K562 (cell line): Measurements from ENCODE around the gene PARK7. TPM values are rescaled to one million over a fixed set of nuclear protein-coding genes. Genes with fewer than 3 reads are reported as not detected.

Experiments used
- ATAC-seq: fragments of 200-7000 bp; cut with Tn5 transposase; 3 replicates; pipeline ENCODE4 v1.9.1; 2020; ENCODE audit warnings: moderate library complexity
- BruUV-seq: library from RNA; stranded (reverse); fragments of 400-500 nt; replicated peaks from 2 replicates; lab custom pipeline; 2021; lab: Mats Ljungman, UMichigan
- CTCF ChIA-PET: fragments of 300-600 bp; formaldehyde crosslinking; extraction: SDS; loops from one replicate; lab custom pipeline; 2021; ENCODE audit warnings: low intra/inter-chr PET ratio; lab: Yijun Ruan, JAX
- POLR2A ChIA-PET: fragments of 300-600, 350-650 bp; sonication (Branson Sonifier 250); formaldehyde crosslinking; extraction: SDS; loops from one replicate; lab custom pipeline; 2021; ENCODE audit warnings: antibody characterized with exemption, inconsistent platforms; lab: Yijun Ruan, JAX
- DNase-seq, 4 experiments: peaks; one replicate each; pipeline versions ENCODE4 v3.0.0 to v3.0.0-alpha.2; 2011 to 2018; ENCODE audit warnings: low spot score in 3 of 4, mixed read lengths in 3 of 4; ENCODE audit errors: extremely low read depth in 1 of 4
- FAIRE-seq: peaks from 2 replicates; lab custom pipeline; 2011; peaks lifted over from hg19 to GRCh38; lab: Jason Lieb, UNC
- H2AFZ ChIP-seq: 2 replicates; pipeline ENCODE4 v1.6.0; 2011; ENCODE audit warnings: low read depth, low read length, control low read depth, inconsistent platforms
- H3K27ac ChIP-seq: fragments of 200-600 bp; 3 replicates; pipeline ENCODE4 v1.8.0; 2011; ENCODE audit warnings: low read depth, mild to moderate bottlenecking, control low read depth, inconsistent platforms, low read length, moderate library complexity, mixed read lengths; ENCODE audit errors: extremely low read depth
- H3K27me3 ChIP-seq, 2 experiments: fragments of 300-600 bp in 1 of 2; 2 replicates in 1 of 2; 3 replicates in 1 of 2; pipeline versions ENCODE4 v1.6.0 to v1.8.0; 2011; ENCODE audit warnings: inconsistent platforms in 2 of 2, low read length in 2 of 2, mild to moderate bottlenecking in 1 of 2, mixed read lengths in 1 of 2, moderate library complexity in 1 of 2; ENCODE audit not compliant: control insufficient read depth in 2 of 2, insufficient read depth in 2 of 2
- H3K36me3 ChIP-seq: fragments of 300-600 bp; 3 replicates; pipeline ENCODE4 v1.8.0; 2011; ENCODE audit warnings: mild to moderate bottlenecking, low read length, inconsistent platforms; ENCODE audit not compliant: control insufficient read depth, insufficient read depth
- H3K4me1 ChIP-seq, 2 experiments: fragments of 200-600 bp in 1 of 2; replicated peaks in 1 of 2; 2 replicates in 1 of 2; 3 replicates in 1 of 2; pipeline versions ENCODE4 v1.5.1 to v1.8.0; 2011; ENCODE audit warnings: inconsistent platforms in 2 of 2, low read length in 2 of 2, mild to moderate bottlenecking in 1 of 2, mixed read lengths in 1 of 2, moderate library complexity in 1 of 2; ENCODE audit not compliant: control insufficient read depth in 2 of 2, insufficient read depth in 2 of 2
- H3K4me2 ChIP-seq: 2 replicates; pipeline ENCODE4 v1.6.1; 2011; ENCODE audit warnings: low read length, control low read depth, inconsistent platforms, mixed read lengths; ENCODE audit not compliant: insufficient read depth
- H3K4me3 ChIP-seq: fragments of 200-600 bp; sonication (generic), shearing (Covaris generic); 2 replicates; pipeline ENCODE4 v1.5.1; 2016; ENCODE audit warnings: control low read depth, inconsistent platforms
- H3K79me2 ChIP-seq: fragments of 200-600 bp; 3 replicates; pipeline ENCODE4 v1.8.0; 2011; ENCODE audit warnings: low read length, inconsistent platforms; ENCODE audit not compliant: control insufficient read depth, insufficient read depth
- H3K9ac ChIP-seq, 2 experiments: 2 replicates each; pipeline versions ENCODE4 v1.6.0 to v1.6.1; 2011; ENCODE audit warnings: low read depth in 2 of 2, low read length in 2 of 2, control low read depth in 1 of 2, inconsistent platforms in 1 of 2, mild to moderate bottlenecking in 1 of 2, mixed read lengths in 1 of 2; ENCODE audit not compliant: insufficient read depth in 1 of 2
- H3K9me1 ChIP-seq: one replicate; pipeline ENCODE4 v1.6.0; 2011; ENCODE audit warnings: inconsistent platforms, mild to moderate bottlenecking, low read length, moderate library complexity; ENCODE audit not compliant: control insufficient read depth, insufficient read depth
- H3K9me3 ChIP-seq: replicated peaks from 2 replicates; pipeline ENCODE4 v1.5.1; 2011; ENCODE audit warnings: low read depth, low read length, inconsistent platforms; ENCODE audit not compliant: control insufficient read depth, insufficient read depth
- H4K20me1 ChIP-seq: replicated peaks from 2 replicates; pipeline ENCODE4 v1.6.1; 2011; ENCODE audit warnings: low read length, inconsistent platforms, mixed read lengths; ENCODE audit not compliant: control insufficient read depth, insufficient read depth
- BMI1 ChIP-seq: fragments of 150-350 bp; IDR thresholded peaks from 2 replicates; pipeline ENCODE4 v1.6.1; 2014; ENCODE audit warnings: low read length
- HNRNPLL ChIP-seq: fragments of 200-400 bp; formaldehyde crosslinking; IDR thresholded peaks from 2 replicates; pipeline ENCODE4 v1.6.1; 2017; ENCODE audit warnings: low read length, low read depth, mild to moderate bottlenecking; ENCODE audit not compliant: poor library complexity, severe bottlenecking
- KAT2B ChIP-seq: IDR thresholded peaks from one replicate; pipeline ENCODE4 v1.6.1; 2012; ENCODE audit warnings: low read depth, mild to moderate bottlenecking, control low read depth, inconsistent platforms, low read length, moderate library complexity
- MCM3 ChIP-seq: fragments of 450-650 bp; IDR thresholded peaks from 2 replicates; pipeline ENCODE4 v1.6.1; 2016
- NCOA2 ChIP-seq, 2 experiments: fragments of 450-650 bp; IDR thresholded peaks; 2 replicates each; pipeline ENCODE4 v1.6.1; 2018; ENCODE audit warnings: mild to moderate bottlenecking in 2 of 2, moderate library complexity in 1 of 2; ENCODE audit not compliant: partially characterized antibody in 2 of 2
- SRSF7 ChIP-seq: fragments of 200-400 bp; formaldehyde crosslinking; optimal IDR thresholded peaks from 2 replicates; pipeline ENCODE3; 2017; ENCODE audit warnings: mild to moderate bottlenecking, low read depth, low read length
- ZFP36 ChIP-seq: fragments of 150-350 bp; IDR thresholded peaks from 2 replicates; pipeline ENCODE4 v1.6.1; 2018; ENCODE audit warnings: low read length, low read depth; ENCODE audit not compliant: partially characterized antibody
- ZNF696 ChIP-seq: fragments of 250-450 bp; sonication (Bioruptor Pico); conservative IDR thresholded peaks from 2 replicates; pipeline ENCODE4 v1.4.0; 2020; ENCODE audit warnings: mild to moderate bottlenecking, moderate library complexity
- ZNF77 ChIP-seq: fragments of 250-450 bp; sonication (Bioruptor Pico); IDR thresholded peaks from 2 replicates; pipeline ENCODE4 v1.5.0; 2020
- WGBS: fragments of 100-300 bp; shearing (Covaris generic); methylation state at CpG from one replicate; pipeline ENCODE4 v1.1.6; 2016; ENCODE audit warnings: low coverage, mixed read lengths; ENCODE audit not compliant: insufficient coverage; ENCODE audit errors: missing lambda C conversion rate; 5-methylcytosine and 5-hydroxymethylcytosine counted together
- in situ Hi-C: fragments of 300-500 bp; cut with MboI; formaldehyde crosslinking; loops from 4 replicates; pipeline ENCODE4 v1.15.0; 2018; ENCODE audit warnings: inconsistent platforms, mixed read lengths
- intact Hi-C: fragments of 100-400 bp; cut with micrococcal nuclease; formaldehyde crosslinking; loops from 2 replicates; pipeline ENCODE4 v1.14.2; 2022
- polyA plus RNA-seq, 8 experiments: library from polyadenylated mRNA; depleted of rRNA in 4 of 8; stranded (reverse) in 5 of 8; unstranded in 3 of 8; fragments of >200 nt; fragmentation: Nextera tagmentation in 2 of 8; fragmentation: Illumina TruSeq in 1 of 8; extraction: Ambion mirVana in 2 of 8; extraction: Trizol in 1 of 8; gene quantifications; 2 replicates each; pipeline versions ENCODE4 v1.2.1 to v1.2.3, GENCODE V29; 2011 to 2014; ENCODE audit warnings: inconsistent platforms in 1 of 8, missing spikeins in 1 of 8
- total RNA-seq, 7 experiments: library from RNA; depleted of rRNA in 6 of 7; stranded (reverse); fragments of >200 nt in 6 of 7; fragmentation: Illumina TruSeq in 2 of 7; extraction: Trizol in 2 of 7; gene quantifications; 2 replicates each; pipeline versions ENCODE4 v1.2.1 to v1.2.3, GENCODE V29; 2011 to 2021; ENCODE audit warnings: low replicate concordance in 1 of 7
- TF ChIP-seq, protein P1 (sequence below), 2 experiments: fragments of 250-450 bp in 1 of 2; fragments of 450-650 bp in 1 of 2; sonication (Bioruptor Pico) in 1 of 2; IDR thresholded peaks; 2 replicates each; pipeline versions ENCODE4 v1.6.1 to v1.8.0; 2016 to 2021; ENCODE audit warnings: mild to moderate bottlenecking in 2 of 2, moderate library complexity in 2 of 2, missing compliant biosample characterization in 1 of 2, missing genetic modification characterization in 1 of 2
- TF ChIP-seq, protein P2 (sequence below), 3 experiments: IDR thresholded peaks in 2 of 3; conservative IDR thresholded peaks in 1 of 3; 2 replicates each; pipeline ENCODE4 v1.5.1; 2011 to 2012; ENCODE audit warnings: low read length in 3 of 3, mild to moderate bottlenecking in 3 of 3, control low read depth in 2 of 3, improper control_type of control experiment in 1 of 3, inconsistent platforms in 1 of 3, low read depth in 1 of 3, mixed read lengths in 1 of 3, moderate library complexity in 1 of 3; ENCODE audit not compliant: insufficient read depth in 2 of 3
- TF ChIP-seq, protein P3 (sequence below), 2 experiments: fragments of 450-650 bp; conservative IDR thresholded peaks; 2 replicates each; pipeline ENCODE4 v1.6.1; 2017; ENCODE audit warnings: mild to moderate bottlenecking in 2 of 2, moderate library complexity in 2 of 2
- TF ChIP-seq, protein P4 (sequence below): fragments of 450-650 bp; IDR thresholded peaks from 2 replicates; pipeline ENCODE4 v1.6.1; 2016; ENCODE audit warnings: missing biosample characterization, missing genetic modification characterization

The PARK7 gene
- total and polyA plus RNA-seq, 9 of the 15 experiments (the other 6 are each of a cell fraction or from before 2014, with no cell fraction given), result 374 to 1,298 (median 484) TPM

DNA sequence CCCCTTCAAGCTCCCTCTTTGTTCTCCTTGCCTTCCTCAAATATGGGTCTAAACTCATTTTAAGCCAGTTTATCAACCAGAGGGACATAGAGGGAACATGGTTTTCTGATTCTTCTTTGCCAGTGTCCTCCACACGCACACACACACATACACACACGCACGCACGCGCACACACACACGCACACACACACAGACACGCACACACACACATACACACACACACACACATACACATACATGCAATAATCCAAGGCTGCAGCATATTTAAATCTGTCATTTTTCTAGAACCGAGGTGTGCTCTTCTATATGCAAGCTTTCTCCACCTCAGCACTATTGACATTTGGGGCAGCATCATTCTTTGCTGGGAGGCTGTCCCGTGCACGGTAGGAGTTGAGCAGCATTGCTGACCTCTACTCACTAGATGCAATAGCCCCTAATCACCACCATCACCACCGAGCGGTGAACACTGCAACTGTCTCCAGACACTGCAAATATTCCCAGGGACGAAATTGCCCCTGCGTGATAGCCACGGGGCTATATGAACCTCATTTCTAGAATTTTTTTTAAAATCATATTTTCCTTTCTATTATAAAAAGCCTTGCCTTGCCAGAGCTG lies 28.9 kb upstream of the PARK7 start (continued):
- TF ChIP-seq MCM3 (peak; percentile 91), ZFP36 (peak; percentile 9)
- TF ChIP-seq, protein P1, sequence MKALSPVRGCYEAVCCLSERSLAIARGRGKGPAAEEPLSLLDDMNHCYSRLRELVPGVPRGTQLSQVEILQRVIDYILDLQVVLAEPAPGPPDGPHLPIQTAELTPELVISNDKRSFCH (CRISPR knock-in tag; IDR thresholded peaks at IDR 0.05), result no peak
- TF ChIP-seq, protein P1 (tag; IDR thresholded peaks at IDR 0.05), result 0 out of 2 replicates have a peak, but pooled peaks have one; percentile 42
- TF ChIP-seq, protein P2, sequence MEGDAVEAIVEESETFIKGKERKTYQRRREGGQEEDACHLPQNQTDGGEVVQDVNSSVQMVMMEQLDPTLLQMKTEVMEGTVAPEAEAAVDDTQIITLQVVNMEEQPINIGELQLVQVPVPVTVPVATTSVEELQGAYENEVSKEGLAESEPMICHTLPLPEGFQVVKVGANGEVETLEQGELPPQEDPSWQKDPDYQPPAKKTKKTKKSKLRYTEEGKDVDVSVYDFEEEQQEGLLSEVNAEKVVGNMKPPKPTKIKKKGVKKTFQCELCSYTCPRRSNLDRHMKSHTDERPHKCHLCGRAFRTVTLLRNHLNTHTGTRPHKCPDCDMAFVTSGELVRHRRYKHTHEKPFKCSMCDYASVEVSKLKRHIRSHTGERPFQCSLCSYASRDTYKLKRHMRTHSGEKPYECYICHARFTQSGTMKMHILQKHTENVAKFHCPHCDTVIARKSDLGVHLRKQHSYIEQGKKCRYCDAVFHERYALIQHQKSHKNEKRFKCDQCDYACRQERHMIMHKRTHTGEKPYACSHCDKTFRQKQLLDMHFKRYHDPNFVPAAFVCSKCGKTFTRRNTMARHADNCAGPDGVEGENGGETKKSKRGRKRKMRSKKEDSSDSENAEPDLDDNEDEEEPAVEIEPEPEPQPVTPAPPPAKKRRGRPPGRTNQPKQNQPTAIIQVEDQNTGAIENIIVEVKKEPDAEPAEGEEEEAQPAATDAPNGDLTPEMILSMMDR (IDR thresholded peaks at IDR 0.05 in 2 of 3, conservative IDR thresholded peaks at IDR 0.05 in 1 of 3; ENCODE audit: insufficient read depth in 2 of 3, low read depth in 1 of 3, low read length in 3 of 3), result peak in 1 of 3 experiments; percentile 25; a peak in 3 of 6 replicates

DNA sequence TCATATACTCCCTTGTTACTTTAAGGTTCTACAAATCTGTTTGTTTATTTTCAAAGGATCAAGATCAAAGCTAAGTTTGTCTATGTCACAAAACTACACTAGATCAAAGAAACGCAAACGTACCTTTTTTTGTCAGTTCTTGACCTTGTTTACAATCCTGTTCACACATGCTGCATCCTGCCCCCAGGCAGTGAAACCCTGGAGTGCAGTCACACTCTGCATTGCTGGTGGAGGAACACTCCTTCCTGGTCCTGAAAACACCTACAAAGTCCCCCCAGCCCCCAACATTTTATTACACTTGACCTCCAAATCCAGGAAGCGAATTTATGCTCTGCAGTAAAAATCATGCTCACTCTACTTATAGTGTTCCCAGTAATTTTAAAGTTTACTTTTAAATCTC lies 23.4 kb upstream of the PARK7 start:
- Histone ChIP-seq H2AFZ (no peak overlapping the region), H3K4me3 (no peak overlapping the region), H3K36me3 (no peaks in the 10 kb centered on the region), H3K27me3 (peaks cover 56 to 79% of the 10 kb centered on the region in 2 experiments), H3K27ac (no peak overlapping the region), H3K4me2 (no peak overlapping the region), H3K4me1 (peaks cover 11 to 14% of the 10 kb centered on the region in 2 experiments), H3K9ac (no peak overlapping the region), H4K20me1 (peaks cover 5% of the 10 kb centered on the region), H3K9me3 (no peaks in the 10 kb centered on the region), H3K79me2 (no peaks in the 10 kb centered on the region), H3K9me1 (no peaks in the 10 kb centered on the region)
- WGBS, result 26% methylated on average over 3 of the region's 3 CpGs
- no peak for ATAC-seq
- ChIA-PET CTCF (no interaction called here), POLR2A (no interaction called here)
- intact Hi-C loops, result no loop called here
- no peak for TF ChIP-seq SRSF7
- TF ChIP-seq NCOA2 (IDR thresholded peaks at IDR 0.05; ENCODE audit: partially characterized antibody in 2 of 2), result no peak
- TF ChIP-seq BMI1, result 0 out of 2 replicates have a peak, but pooled peaks have one; percentile 2
- TF ChIP-seq ZNF77, result no peak
- TF ChIP-seq KAT2B, result no peak
- TF ChIP-seq, protein P3, sequence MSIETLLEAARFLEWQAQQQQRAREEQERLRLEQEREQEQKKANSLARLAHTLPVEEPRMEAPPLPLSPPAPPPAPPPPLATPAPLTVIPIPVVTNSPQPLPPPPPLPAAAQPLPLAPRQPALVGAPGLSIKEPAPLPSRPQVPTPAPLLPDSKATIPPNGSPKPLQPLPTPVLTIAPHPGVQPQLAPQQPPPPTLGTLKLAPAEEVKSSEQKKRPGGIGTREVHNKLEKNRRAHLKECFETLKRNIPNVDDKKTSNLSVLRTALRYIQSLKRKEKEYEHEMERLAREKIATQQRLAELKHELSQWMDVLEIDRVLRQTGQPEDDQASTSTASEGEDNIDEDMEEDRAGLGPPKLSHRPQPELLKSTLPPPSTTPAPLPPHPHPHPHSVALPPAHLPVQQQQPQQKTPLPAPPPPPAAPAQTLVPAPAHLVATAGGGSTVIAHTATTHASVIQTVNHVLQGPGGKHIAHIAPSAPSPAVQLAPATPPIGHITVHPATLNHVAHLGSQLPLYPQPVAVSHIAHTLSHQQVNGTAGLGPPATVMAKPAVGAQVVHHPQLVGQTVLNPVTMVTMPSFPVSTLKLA (conservative IDR thresholded peaks at IDR 0.05), result no peak
- TF ChIP-seq ZNF696, result no peak
- TF ChIP-seq, protein P4, sequence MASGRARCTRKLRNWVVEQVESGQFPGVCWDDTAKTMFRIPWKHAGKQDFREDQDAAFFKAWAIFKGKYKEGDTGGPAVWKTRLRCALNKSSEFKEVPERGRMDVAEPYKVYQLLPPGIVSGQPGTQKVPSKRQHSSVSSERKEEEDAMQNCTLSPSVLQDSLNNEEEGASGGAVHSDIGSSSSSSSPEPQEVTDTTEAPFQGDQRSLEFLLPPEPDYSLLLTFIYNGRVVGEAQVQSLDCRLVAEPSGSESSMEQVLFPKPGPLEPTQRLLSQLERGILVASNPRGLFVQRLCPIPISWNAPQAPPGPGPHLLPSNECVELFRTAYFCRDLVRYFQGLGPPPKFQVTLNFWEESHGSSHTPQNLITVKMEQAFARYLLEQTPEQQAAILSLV, result no peak
- TF ChIP-seq HNRNPLL, result no peak
- no peak for DNase-seq
- no peak for FAIRE-seq
- in situ Hi-C loops, result no loop called here
- no TSS peak for BruUV-seq
